HG02610 (cell line): ENCODE results near the gene NRDE2.
"Not testable (repeated sequence)": the region's sequence is repeated elsewhere in the genome, so short reads cannot be mapped to it uniquely, and the experiment has no call there.

Source experiments
- ATAC-seq: cut with Tn5 transposase; IDR thresholded peaks from one replicate; pipeline ENCODE4 v1.9.1; 2021; ENCODE audit warnings: mild to moderate bottlenecking, moderate library complexity; ENCODE audit not compliant: unreplicated experiment

NRDE2 gene

GRCh38 chr14:90274019-90274418, 57.7 kb downstream of the NRDE2 start:
- no peak for ATAC-seq

- no peak for ATAC-seq
These were observed 58.2 kb downstream of the NRDE2 start for GRCh38 chr14:90273532-90273931.

GRCh38 chr14:90272523-90272922, 59.2 kb downstream of the NRDE2 start:
- ATAC-seq = no peak

DNA sequence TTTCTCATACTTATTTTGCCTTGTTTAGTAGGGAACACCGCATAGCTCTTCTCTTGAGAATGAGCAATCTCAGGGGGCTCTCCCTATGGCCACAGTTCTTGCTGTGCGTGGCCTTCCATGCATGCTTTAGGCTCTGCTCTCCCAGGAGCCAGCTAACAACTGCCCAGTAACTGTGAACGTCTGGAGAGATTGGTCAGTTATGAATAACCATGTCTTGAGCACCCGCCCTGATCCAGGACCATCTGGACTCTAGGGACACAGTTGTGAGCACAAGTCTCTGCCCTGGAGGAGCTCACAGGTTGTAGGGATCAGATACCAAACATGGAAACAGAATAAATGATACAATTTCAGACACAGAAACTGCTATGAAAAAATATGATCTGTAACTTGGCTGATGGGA, 63.3 kb downstream of the NRDE2 start:
- ATAC-seq = no peak

- no peak for ATAC-seq
These were observed 65.1 kb downstream of the NRDE2 start for GRCh38 chr14:90266441-90267154.

DNA sequence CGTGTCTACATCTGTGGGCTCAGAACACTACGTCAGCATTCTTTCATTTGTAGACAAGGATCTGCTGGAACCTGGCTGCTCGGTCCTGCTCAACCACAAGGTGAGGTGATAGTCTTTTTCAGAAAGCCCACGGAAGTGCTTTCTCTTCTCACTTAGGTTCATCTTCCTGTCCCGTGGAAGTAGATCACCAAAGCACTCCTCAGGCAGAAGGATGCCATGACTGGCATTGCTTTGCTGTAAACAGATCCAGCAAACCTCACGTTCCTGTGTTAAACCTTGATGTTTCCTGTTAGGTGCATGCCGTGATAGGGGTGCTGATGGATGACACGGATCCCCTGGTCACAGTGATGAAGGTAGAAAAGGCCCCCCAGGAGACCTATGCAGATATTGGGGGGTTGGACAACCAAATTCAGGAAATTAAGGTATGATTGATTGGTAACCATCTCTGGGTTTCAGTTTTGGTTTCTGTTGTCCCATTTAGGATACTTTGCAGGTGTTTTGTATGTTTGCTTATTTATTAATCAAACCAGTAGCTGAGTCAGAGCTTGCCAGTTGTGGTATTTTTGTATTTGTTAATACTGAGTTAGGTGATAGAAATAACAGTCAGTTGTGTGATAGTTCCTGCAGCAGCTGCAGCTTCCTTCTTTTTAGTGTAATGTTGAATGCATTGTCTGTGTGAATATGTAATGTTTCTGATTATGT, 67.8 kb downstream of the NRDE2 start:
- peak; percentile 77 for ATAC-seq

GRCh38 chr14:90256354-90257131, 75.2 kb downstream of the NRDE2 start, which contains the start of gene PSMC1:
TSS of gene PSMC1 (plus strand) at chr14:90256553. CDS start at chr14:90256598, 45 bp downstream.
- ATAC-seq = peak; percentile 94

DNA sequence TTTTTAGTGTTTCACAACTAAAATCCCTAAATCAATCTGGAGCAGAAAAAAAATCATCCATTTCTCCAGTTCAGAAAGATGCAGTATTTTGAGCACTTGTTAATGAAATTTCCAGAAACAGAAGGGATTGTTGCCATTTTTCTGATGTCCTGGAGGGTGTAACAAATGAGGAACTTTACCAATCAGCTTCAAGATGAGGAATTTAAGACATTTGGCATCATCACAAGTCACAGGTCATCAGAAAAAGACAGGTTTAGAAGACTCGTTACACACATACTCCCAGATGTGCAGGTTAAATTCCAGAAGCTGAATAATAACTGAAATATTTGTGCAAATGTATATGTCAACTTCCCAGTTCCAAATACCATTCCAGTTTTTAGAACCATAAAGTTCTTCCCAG, 75.9 kb downstream of the NRDE2 start:
- ATAC-seq = no peak

- ATAC-seq = no peak
These were observed 77.9 kb downstream of the NRDE2 start for GRCh38 chr14:90253826-90254225.

DNA sequence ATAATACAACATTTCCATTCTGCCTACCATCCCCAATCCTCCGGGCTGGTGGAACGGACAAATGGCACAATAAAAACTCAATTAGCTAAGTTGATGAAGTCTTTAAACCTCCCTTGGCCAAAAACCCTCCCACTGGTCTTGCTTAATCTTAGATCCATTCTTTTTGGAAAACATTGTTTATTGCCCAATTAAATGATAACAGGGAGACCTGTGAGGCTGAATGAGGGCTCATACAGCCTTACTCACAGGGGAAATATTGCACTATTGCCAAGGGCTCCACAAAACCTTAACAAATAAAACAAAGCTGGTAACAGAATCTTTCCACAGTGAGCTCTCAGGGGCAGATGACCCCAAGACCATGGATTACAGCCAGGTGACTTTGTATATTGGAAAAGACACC, 83.1 kb downstream of the NRDE2 start:
- ATAC-seq = no peak

GRCh38 chr14:90247441-90247840, 84.3 kb downstream of the NRDE2 start:
- ATAC-seq = not testable (repeated sequence)

DNA sequence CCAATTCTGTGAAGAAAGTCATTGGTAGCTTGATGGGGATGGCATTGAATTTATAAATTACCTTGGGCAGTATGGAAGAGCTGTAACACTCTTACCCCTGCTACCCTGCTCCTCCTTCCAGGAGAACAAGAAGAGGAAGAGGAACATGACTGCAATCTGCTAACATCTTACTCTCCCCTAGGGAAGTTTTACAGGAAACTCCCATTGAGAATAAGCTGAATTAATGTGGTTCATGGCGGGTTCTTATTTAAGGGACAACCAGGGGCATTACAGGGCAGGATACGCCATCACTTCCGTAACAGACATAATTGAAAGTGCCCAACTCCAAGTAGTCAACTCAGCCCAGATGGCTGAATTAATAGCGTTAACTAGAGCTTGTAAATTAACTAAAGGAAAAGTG, 84.8 kb downstream of the NRDE2 start:
- ATAC-seq = no peak

GRCh38 chr14:90242444-90242843, 89.3 kb downstream of the NRDE2 start:
- ATAC-seq = no peak

- ATAC-seq = no peak
These were observed 92.6 kb downstream of the NRDE2 start for GRCh38 chr14:90239139-90239538.

DNA sequence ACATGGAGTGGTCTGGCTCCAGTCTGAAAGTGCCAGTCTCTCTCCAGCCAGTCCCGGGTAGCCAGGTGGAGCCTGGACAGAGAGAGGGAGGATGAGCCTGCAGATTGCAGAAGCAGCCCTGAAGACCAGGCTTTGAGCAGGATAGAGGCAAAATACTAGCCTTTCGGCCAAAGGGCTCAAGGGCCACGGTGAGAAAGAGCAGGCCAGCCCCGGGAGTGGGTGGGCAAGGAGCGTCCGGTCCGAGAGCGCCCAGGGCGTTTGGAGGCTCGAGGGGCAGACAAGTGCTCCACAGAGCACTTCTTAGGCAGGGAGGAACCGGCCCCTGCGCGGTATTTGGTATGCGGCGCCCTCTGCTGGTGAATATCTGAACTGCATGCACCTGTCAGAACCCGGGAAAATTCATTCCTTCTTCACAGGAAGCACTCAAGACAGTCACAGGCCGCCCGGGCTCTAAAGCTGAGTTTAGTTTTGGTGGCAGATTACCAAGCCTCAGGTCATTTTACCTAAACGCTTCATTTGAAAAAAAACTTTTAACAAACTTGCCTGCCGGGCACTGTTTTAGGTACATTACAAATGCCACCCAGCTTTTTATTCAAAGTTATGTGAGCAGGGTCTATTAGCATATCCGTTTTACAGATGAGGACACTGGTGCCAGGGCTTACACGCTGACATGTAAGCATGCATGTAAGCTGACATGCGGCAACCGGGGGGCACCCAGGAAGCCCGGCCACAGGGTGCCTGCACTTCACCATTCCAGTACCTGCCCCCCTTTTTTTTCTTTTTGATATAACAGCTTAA, 96.4 kb downstream of the NRDE2 start:
- ATAC-seq = no peak

GRCh38 chr14:90229942-90230341, 101.8 kb downstream of the NRDE2 start:
- ATAC-seq = not testable (repeated sequence)

DNA sequence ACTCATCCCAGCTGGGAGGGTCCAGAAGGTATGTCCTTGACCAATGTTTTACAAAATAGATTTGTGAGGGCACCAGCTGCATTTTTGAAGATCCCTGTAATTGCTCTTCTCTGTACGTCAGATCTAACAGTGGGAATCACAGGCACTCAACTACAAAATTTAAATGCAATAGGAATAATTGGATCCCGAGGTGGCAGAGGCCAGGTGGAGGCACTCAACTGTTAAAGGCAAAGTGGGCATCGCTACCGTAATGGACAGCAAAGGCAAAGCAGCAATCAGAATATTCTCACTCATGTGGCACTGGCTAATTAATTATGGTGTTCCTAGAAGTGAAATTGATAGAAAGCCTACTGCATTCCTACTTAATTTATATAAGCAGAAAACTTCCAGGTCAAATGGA, 103.3 kb downstream of the NRDE2 start:
- no peak for ATAC-seq
